ENCODE measurements around the gene IL4I1.

GRCh38 chr19:49874503-49875157, 22.1 kb downstream of the IL4I1 start:
- TF ChIP-seq POLR2AphosphoS5 (IDR thresholded peaks at IDR 0.05) (no peak), POLR2A (IDR thresholded peaks at IDR 0.05) (no peak), CTCF (IDR thresholded peaks at IDR 0.05) (no peak), EP300 (IDR thresholded peaks at IDR 0.05) (no peak)
